Neural cell (in vitro differentiated cells): ENCODE data around the gene DROSHA. TPM values are rescaled to one million over a fixed set of nuclear protein-coding genes. Genes with fewer than 3 reads are reported as not detected.

ENCODE experiments used
- H2AFZ ChIP-seq: fragments of 200-600, 300-800 bp; sonication (generic), shearing (Covaris generic); 2 replicates; pipeline ENCODE4 v1.6.0; 2014; ENCODE audit warnings: low read depth, mild to moderate bottlenecking, antibody characterized with exemption, low read length, moderate library complexity
- H3F3A ChIP-seq: fragments of 200-600 bp; shearing (Covaris generic); 2 replicates; pipeline ENCODE4 v1.6.1; 2016; ENCODE audit warnings: mild to moderate bottlenecking, moderate library complexity, mixed read lengths, antibody characterized with exemption, low read length; ENCODE audit not compliant: insufficient read depth, poor library complexity, severe bottlenecking
- H3K27ac ChIP-seq: fragments of 200-600, 300-800 bp; sonication (generic), shearing (Covaris generic); 2 replicates; pipeline ENCODE4 v1.5.1; 2014; ENCODE audit warnings: mild to moderate bottlenecking, low read length, moderate library complexity
- H3K27me3 ChIP-seq: fragments of 300-800, 200-600 bp; sonication (generic), shearing (Covaris generic); 2 replicates; pipeline ENCODE4 v1.6.0; 2014; ENCODE audit warnings: mild to moderate bottlenecking, low read depth, low read length, moderate library complexity; ENCODE audit not compliant: insufficient read depth
- H3K36me3 ChIP-seq: fragments of 300-800, 200-600 bp; sonication (generic), shearing (Covaris generic); 2 replicates; pipeline ENCODE4 v1.5.1; 2014; ENCODE audit warnings: mild to moderate bottlenecking, antibody characterized with exemption, low read length, moderate library complexity; ENCODE audit not compliant: insufficient read depth
- H3K4me2 ChIP-seq: fragments of 300-800, 200-600 bp; sonication (generic), shearing (Covaris generic); 2 replicates; pipeline ENCODE4 v1.6.0; 2014; ENCODE audit warnings: mild to moderate bottlenecking, low read length
- H3K4me3 ChIP-seq: fragments of 300-800, 200-600 bp; sonication (generic), shearing (Covaris generic); 2 replicates; pipeline ENCODE4 v1.5.1; 2014; ENCODE audit warnings: mild to moderate bottlenecking, low read length, moderate library complexity
- H3K79me2 ChIP-seq: fragments of 200-600 bp; shearing (Covaris generic); replicated peaks from 2 replicates; pipeline ENCODE4 v1.6.0; 2014; ENCODE audit warnings: mild to moderate bottlenecking, low read length, moderate library complexity; ENCODE audit not compliant: insufficient read depth
- H3K9ac ChIP-seq: fragments of 300-800, 200-600 bp; sonication (generic), shearing (Covaris generic); 2 replicates; pipeline ENCODE4 v1.6.1; 2016; ENCODE audit warnings: mild to moderate bottlenecking, low read length, mixed read lengths
- H3K9me2 ChIP-seq: fragments of 200-600 bp; shearing (Covaris generic); 2 replicates; pipeline ENCODE4 v1.6.1; 2016; ENCODE audit warnings: mild to moderate bottlenecking, low read length, mixed read lengths; ENCODE audit not compliant: insufficient read depth
- H3K9me3 ChIP-seq: fragments of 200-600, 300-800 bp; sonication (generic), shearing (Covaris generic); 2 replicates; pipeline ENCODE4 v1.6.1; 2016; ENCODE audit warnings: mild to moderate bottlenecking, mixed run types, low read length, moderate library complexity, mixed read lengths
- H4K20me1 ChIP-seq: fragments of 200-600 bp; shearing (Covaris generic); 2 replicates; pipeline ENCODE4 v1.6.1; 2016; ENCODE audit warnings: mild to moderate bottlenecking, mixed run types; ENCODE audit not compliant: insufficient read depth
- EP300 ChIP-seq: fragments of 450-650 bp; conservative IDR thresholded peaks from 2 replicates; pipeline ENCODE4 v1.6.1; 2014; ENCODE audit warnings: antibody characterized with exemption, mild to moderate bottlenecking, moderate library complexity; ENCODE audit not compliant: poor library complexity, severe bottlenecking
- EZH2 ChIP-seq: fragments of 200-600, 300-800 bp; shearing (Covaris generic), sonication (generic); IDR thresholded peaks from 2 replicates; pipeline ENCODE4 v1.6.1; 2014; ENCODE audit warnings: antibody characterized with exemption, low read length, borderline replicate concordance, mild to moderate bottlenecking; ENCODE audit not compliant: insufficient read depth, poor library complexity, severe bottlenecking
- MXI1 ChIP-seq: fragments of 450-650 bp; conservative IDR thresholded peaks from 2 replicates; pipeline ENCODE4 v1.6.1; 2014; ENCODE audit warnings: antibody characterized with exemption, mild to moderate bottlenecking; ENCODE audit not compliant: poor library complexity, severe bottlenecking
- POLR2AphosphoS5 ChIP-seq: IDR thresholded peaks from 2 replicates; pipeline ENCODE4 v1.6.1; 2012
- RAD21 ChIP-seq: fragments of 450-650 bp; conservative IDR thresholded peaks from 2 replicates; pipeline ENCODE4 v1.6.1; 2014; ENCODE audit warnings: antibody characterized with exemption, mild to moderate bottlenecking, moderate library complexity
- SMC3 ChIP-seq: fragments of 450-650 bp; conservative IDR thresholded peaks from 2 replicates; pipeline ENCODE4 v1.6.1; 2014; ENCODE audit warnings: antibody characterized with exemption, mild to moderate bottlenecking, moderate library complexity; ENCODE audit not compliant: poor library complexity
- TAF1 ChIP-seq: IDR thresholded peaks from 2 replicates; pipeline ENCODE4 v1.6.1; 2012; ENCODE audit warnings: low read depth
- polyA plus RNA-seq: library from polyadenylated mRNA; depleted of rRNA; stranded (reverse); fragments of >200 nt; gene quantifications from 2 replicates; pipeline ENCODE4 v1.2.3, GENCODE V29; 2014
- TF ChIP-seq, protein P1 (sequence below): fragments of 450-650 bp; IDR thresholded peaks from 2 replicates; pipeline ENCODE4 v1.5.1; 2014; ENCODE audit warnings: antibody characterized with exemption, mild to moderate bottlenecking, moderate library complexity; ENCODE audit not compliant: poor library complexity, severe bottlenecking
- TF ChIP-seq, protein P2 (sequence below): IDR thresholded peaks from 2 replicates; pipeline ENCODE4 v1.6.1; 2012; ENCODE audit warnings: borderline replicate concordance

DROSHA gene
- polyA plus RNA-seq, 1 donor from 2014 or later, result 88.5 TPM

DNA sequence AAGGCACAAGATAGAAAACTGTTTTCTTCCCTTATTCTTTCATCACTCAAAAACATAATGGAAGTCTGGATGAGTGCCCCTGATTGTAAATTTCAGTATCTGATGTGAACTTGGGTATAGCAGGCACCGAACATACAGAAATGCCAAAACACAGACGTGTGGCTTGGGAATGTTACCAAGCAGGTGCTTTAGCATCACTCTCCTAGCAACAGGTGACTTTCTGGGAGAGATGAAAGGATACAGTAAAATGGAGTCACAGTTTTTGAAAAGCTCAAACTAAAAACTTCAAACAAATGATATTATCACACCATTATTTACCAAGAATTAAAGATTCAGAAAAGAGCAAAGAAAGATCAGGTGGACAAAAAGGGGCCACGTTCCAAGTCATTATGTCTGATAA lies 130.2 kb downstream of the DROSHA start:
- H3K9me3 ChIP-seq, result no peaks in the 10 kb centered on the region
- H3K36me3 ChIP-seq, result no peaks in the 10 kb centered on the region
- H3K27me3 ChIP-seq, result no peaks in the 10 kb centered on the region
- no peaks in the 10 kb centered on the region for H3K79me2 ChIP-seq
- TF ChIP-seq, protein P1, sequence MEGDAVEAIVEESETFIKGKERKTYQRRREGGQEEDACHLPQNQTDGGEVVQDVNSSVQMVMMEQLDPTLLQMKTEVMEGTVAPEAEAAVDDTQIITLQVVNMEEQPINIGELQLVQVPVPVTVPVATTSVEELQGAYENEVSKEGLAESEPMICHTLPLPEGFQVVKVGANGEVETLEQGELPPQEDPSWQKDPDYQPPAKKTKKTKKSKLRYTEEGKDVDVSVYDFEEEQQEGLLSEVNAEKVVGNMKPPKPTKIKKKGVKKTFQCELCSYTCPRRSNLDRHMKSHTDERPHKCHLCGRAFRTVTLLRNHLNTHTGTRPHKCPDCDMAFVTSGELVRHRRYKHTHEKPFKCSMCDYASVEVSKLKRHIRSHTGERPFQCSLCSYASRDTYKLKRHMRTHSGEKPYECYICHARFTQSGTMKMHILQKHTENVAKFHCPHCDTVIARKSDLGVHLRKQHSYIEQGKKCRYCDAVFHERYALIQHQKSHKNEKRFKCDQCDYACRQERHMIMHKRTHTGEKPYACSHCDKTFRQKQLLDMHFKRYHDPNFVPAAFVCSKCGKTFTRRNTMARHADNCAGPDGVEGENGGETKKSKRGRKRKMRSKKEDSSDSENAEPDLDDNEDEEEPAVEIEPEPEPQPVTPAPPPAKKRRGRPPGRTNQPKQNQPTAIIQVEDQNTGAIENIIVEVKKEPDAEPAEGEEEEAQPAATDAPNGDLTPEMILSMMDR, result no peak
- no peak for TF ChIP-seq EP300
- no peak for TF ChIP-seq RAD21
- TF ChIP-seq EZH2, result no peak
- TF ChIP-seq POLR2AphosphoS5, result no peak
- TF ChIP-seq MXI1, result no peak
- TF ChIP-seq TAF1, result no peak
- no peak for TF ChIP-seq SMC3
- TF ChIP-seq, protein P2, sequence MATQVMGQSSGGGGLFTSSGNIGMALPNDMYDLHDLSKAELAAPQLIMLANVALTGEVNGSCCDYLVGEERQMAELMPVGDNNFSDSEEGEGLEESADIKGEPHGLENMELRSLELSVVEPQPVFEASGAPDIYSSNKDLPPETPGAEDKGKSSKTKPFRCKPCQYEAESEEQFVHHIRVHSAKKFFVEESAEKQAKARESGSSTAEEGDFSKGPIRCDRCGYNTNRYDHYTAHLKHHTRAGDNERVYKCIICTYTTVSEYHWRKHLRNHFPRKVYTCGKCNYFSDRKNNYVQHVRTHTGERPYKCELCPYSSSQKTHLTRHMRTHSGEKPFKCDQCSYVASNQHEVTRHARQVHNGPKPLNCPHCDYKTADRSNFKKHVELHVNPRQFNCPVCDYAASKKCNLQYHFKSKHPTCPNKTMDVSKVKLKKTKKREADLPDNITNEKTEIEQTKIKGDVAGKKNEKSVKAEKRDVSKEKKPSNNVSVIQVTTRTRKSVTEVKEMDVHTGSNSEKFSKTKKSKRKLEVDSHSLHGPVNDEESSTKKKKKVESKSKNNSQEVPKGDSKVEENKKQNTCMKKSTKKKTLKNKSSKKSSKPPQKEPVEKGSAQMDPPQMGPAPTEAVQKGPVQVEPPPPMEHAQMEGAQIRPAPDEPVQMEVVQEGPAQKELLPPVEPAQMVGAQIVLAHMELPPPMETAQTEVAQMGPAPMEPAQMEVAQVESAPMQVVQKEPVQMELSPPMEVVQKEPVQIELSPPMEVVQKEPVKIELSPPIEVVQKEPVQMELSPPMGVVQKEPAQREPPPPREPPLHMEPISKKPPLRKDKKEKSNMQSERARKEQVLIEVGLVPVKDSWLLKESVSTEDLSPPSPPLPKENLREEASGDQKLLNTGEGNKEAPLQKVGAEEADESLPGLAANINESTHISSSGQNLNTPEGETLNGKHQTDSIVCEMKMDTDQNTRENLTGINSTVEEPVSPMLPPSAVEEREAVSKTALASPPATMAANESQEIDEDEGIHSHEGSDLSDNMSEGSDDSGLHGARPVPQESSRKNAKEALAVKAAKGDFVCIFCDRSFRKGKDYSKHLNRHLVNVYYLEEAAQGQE, result no peak
- H2AFZ ChIP-seq, result no peak overlapping the region
- no peak overlapping the region for H3K4me3 ChIP-seq
- no peaks in the 10 kb centered on the region for H3K9me2 ChIP-seq
- no peaks in the 10 kb centered on the region for H3F3A ChIP-seq
- no peaks in the 10 kb centered on the region for H4K20me1 ChIP-seq
- no peak overlapping the region for H3K9ac ChIP-seq
- no peak overlapping the region for H3K4me2 ChIP-seq
- no peak overlapping the region for H3K27ac ChIP-seq

DNA sequence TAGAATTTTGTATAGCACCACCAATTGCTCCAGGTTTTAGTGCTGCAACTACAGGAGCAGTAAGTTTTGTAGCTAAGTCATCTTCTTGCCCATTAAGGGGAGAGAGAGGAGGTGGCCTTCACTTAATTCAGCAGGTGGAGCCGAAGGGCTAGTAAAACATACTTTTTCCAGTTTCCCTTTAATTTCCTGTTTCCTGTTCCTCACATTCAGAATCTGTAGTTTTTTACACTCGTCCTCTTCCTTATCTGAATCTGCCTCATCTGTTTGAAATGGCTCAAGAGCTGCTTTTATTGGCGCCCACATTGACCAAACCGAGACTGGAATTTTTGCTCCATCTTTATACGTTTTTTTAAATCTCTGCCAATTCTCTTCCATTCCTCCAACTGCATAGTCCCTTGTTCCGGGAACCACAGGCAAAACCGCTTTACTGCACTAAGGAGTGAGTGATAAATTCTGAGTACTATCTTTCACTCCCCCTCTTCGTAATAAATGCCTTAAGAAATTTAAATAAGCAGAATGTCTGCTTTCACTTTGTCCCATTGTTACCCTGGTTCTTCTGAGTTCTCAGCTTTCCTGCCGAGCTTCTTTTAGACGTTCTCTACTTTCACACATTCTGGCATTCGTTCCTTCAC lies 133.9 kb downstream of the DROSHA start:
- Histone ChIP-seq H3K27ac (no peak overlapping the region), H4K20me1 (no peaks in the 10 kb centered on the region), H3K79me2 (no peaks in the 10 kb centered on the region)

More for the DNA sequence above, 133.9 kb downstream of the DROSHA start:
- Histone ChIP-seq H2AFZ (no peak overlapping the region), H3F3A (no peaks in the 10 kb centered on the region), H3K27me3 (no peaks in the 10 kb centered on the region), H3K36me3 (no peaks in the 10 kb centered on the region), H3K9ac (no peak overlapping the region), H3K9me3 (no peaks in the 10 kb centered on the region), H3K4me3 (no peak overlapping the region), H3K4me2 (no peak overlapping the region), H3K9me2 (no peaks in the 10 kb centered on the region)
- TF ChIP-seq TAF1 (no peak), EZH2 (no peak), EP300 (no peak), POLR2AphosphoS5 (no peak)
